Fibroblast of mammary gland (primary cell): Measurements from ENCODE around the gene PTPRO.
A peak's percentile ranks its signal among the peaks of the same experiment; 100 is the strongest.

Experiments
- DNase-seq: peaks from one replicate; pipeline ENCODE4 v3.0.0-alpha.2; 2010; ENCODE audit warnings: low read depth
- H3K4me3 ChIP-seq: 2 replicates; pipeline ENCODE4 v1.5.1; 2011; ENCODE audit warnings: low read depth, mild to moderate bottlenecking, low read length, moderate library complexity; ENCODE audit not compliant: control insufficient read depth
- CTCF ChIP-seq: conservative IDR thresholded peaks from 2 replicates; pipeline ENCODE4 v1.5.1; 2011; ENCODE audit warnings: low read depth, low read length, inconsistent platforms; ENCODE audit not compliant: control insufficient read depth, insufficient read depth

The PTPRO gene

GRCh38 chr12:15597125-15597830, 275.0 kb downstream of the PTPRO start:
- no peak for TF ChIP-seq CTCF
- no peak for DNase-seq
- no peak overlapping the region for H3K4me3 ChIP-seq

- no peak overlapping the region for H3K4me3 ChIP-seq
- peak; percentile 93 for DNase-seq
- no peak for TF ChIP-seq CTCF
These were observed 277.1 kb downstream of the PTPRO start for GRCh38 chr12:15599266-15600037.

- DNase-seq, result peak; percentile 70
- TF ChIP-seq CTCF, result no peak
- no peak overlapping the region for H3K4me3 ChIP-seq
These were observed 278.1 kb downstream of the PTPRO start for GRCh38 chr12:15600223-15600935.

GRCh38 chr12:15601210-15601800, 279.0 kb downstream of the PTPRO start:
- no peak for TF ChIP-seq CTCF
- no peak overlapping the region for H3K4me3 ChIP-seq
- DNase-seq, result peak; percentile 99

GRCh38 chr12:15602051-15602672, 279.9 kb downstream of the PTPRO start:
- H3K4me3 ChIP-seq, result no peak overlapping the region
- peak; percentile 81 for DNase-seq
- no peak for TF ChIP-seq CTCF

GRCh38 chr12:15603474-15604085, 281.3 kb downstream of the PTPRO start:
- H3K4me3 ChIP-seq, result no peak overlapping the region
- no peak for TF ChIP-seq CTCF
- DNase-seq, result no peak
